Sigmoid colon (tissue), 7 donors: Measurements from ENCODE around the gene ADGRV1. TPM values are rescaled to one million over a fixed set of nuclear protein-coding genes. Genes with fewer than 3 reads are reported as not detected.

Experiments used
- DNase-seq: peaks from one replicate; pipeline ENCODE4 v3.0.0-alpha.2; 2019
- H3K27ac ChIP-seq, 4 donors: fragments of 200-600 bp; sonication (generic); one replicate each; pipeline ENCODE4 v1.5.1; 2016 to 2019; ENCODE audit warnings: mild to moderate bottlenecking in 1 of 4
- H3K27me3 ChIP-seq, 3 donors: fragments of 200-600 bp; sonication (generic); one replicate each; pipeline ENCODE4 v1.5.1; 2019; ENCODE audit warnings: mild to moderate bottlenecking in 1 of 3
- H3K36me3 ChIP-seq, 4 donors: fragments of 200-600 bp; sonication (generic); one replicate each; pipeline ENCODE4 v1.5.1; 2016 to 2019
- H3K4me1 ChIP-seq, 4 donors: fragments of 200-600 bp; sonication (generic); one replicate each; pipeline ENCODE4 v1.5.1; 2017 to 2019
- H3K4me3 ChIP-seq, 4 donors: fragments of 200-600 bp; sonication (generic); one replicate each; pipeline ENCODE4 v1.5.1; 2017 to 2019; ENCODE audit warnings: mild to moderate bottlenecking in 2 of 4, moderate library complexity in 1 of 4
- H3K9me3 ChIP-seq, 4 donors: fragments of 200-600 bp in 3 of 4; sonication (generic) in 3 of 4; one replicate each; pipeline versions ENCODE4 v1.5.1 to v1.6.1; 2013 to 2019
- CTCF ChIP-seq, 4 experiments: fragments of 450-650 bp in 3 of 4; fragments of 200-600 bp in 1 of 4; IDR thresholded peaks; one replicate each; pipeline ENCODE4 v1.5.1; 2016 to 2019; ENCODE audit warnings: antibody characterized with exemption in 4 of 4, mild to moderate bottlenecking in 3 of 4, moderate library complexity in 2 of 4
- EP300 ChIP-seq, 4 donors: sonication (generic); formaldehyde crosslinking; IDR thresholded peaks; one replicate each; pipeline ENCODE4 v1.6.1; 2017; ENCODE audit warnings: antibody characterized with exemption in 4 of 4
- POLR2A ChIP-seq, 2 donors: fragments of 450-650 bp; IDR thresholded peaks; one replicate each; pipeline ENCODE4 v1.6.1; 2016; ENCODE audit warnings: antibody characterized with exemption in 2 of 2, mild to moderate bottlenecking in 2 of 2, moderate library complexity in 2 of 2
- POLR2AphosphoS5 ChIP-seq, 4 donors: sonication (generic); formaldehyde crosslinking; IDR thresholded peaks; one replicate each; pipeline ENCODE4 v1.6.1; 2017; ENCODE audit warnings: antibody characterized with exemption in 4 of 4
- WGBS, 2 donors: extraction: QIAGEN DNeasy Blood & Tissue Kit; methylation state at CpG; one replicate each; pipeline ENCODE4 v1.1.7; 2013; 5-methylcytosine and 5-hydroxymethylcytosine counted together
- intact Hi-C: fragments of 100-400 bp; cut with DNase I; formaldehyde crosslinking; loops from one replicate; pipeline ENCODE4 v1.15.1; 2023
- polyA plus RNA-seq, 3 donors: library from polyadenylated mRNA; stranded (reverse); fragments of 200-250 nt; gene quantifications; one replicate each; pipeline ENCODE4 v1.2.3, GENCODE V29; 2013
- total RNA-seq, 4 donors: library from RNA; depleted of rRNA; stranded (reverse); fragments of >200 nt; gene quantifications; one replicate each; pipeline ENCODE4 v1.1.0, GENCODE V29; 2016
- donor health status: healthy with polysubstance abuse.
- donor health status: Bipolar disorder and iron deficiency.
- donor health status: healthy.

The ADGRV1 gene
- total and polyA plus RNA-seq, 7 donors: 0.54 to 2.1 (median 0.74) TPM; not detected in 1

- no peaks in the 10 kb centered on the region for H3K36me3 ChIP-seq
- intact Hi-C loops: loop anchor here (5.0 kb wide), 3 partner anchors 179 to 236 kb away; no protein-coding TSS in a partner anchor
- H3K27ac ChIP-seq: peak overlapping the region in 3 of 4 donors; percentile 11 to 50 (median 40)
- peaks cover 0 to 19% (median 6%) of the 10 kb centered on the region in 4 donors for H3K4me1 ChIP-seq
- H3K27me3 ChIP-seq: no peaks in the 10 kb centered on the region
- no peak for DNase-seq
- TF ChIP-seq EP300 (IDR thresholded peaks at IDR 0.05): no peak
- TF ChIP-seq POLR2AphosphoS5 (IDR thresholded peaks at IDR 0.05): no peak
- no peak for TF ChIP-seq CTCF (IDR thresholded peaks at IDR 0.05)
- no peak for TF ChIP-seq POLR2A (IDR thresholded peaks at IDR 0.05)
- 52 to 82% methylated on average over 6 of the region's 6 CpGs for WGBS, 2 donors
- no peak overlapping the region for H3K4me3 ChIP-seq
- no peaks in the 10 kb centered on the region for H3K9me3 ChIP-seq
Observed at GRCh38 chr5:91103353-91104061, 544.9 kb downstream of the ADGRV1 start.

- Histone ChIP-seq H3K27ac (peak overlapping the region in 2 of 4 donors; percentile 40 to 50), H3K36me3 (no peaks in the 10 kb centered on the region), H3K4me1 (peaks cover 0 to 13% (median 3%) of the 10 kb centered on the region in 4 donors), H3K9me3 (no peaks in the 10 kb centered on the region), H3K4me3 (no peak overlapping the region), H3K27me3 (no peaks in the 10 kb centered on the region)
- WGBS, 2 donors: 22 to 70% methylated on average over 1 of the region's 1 CpG
- no peak for DNase-seq
- intact Hi-C loops: loop anchor here (5.0 kb wide), 3 partner anchors 178 to 237 kb away; no protein-coding TSS in a partner anchor
- TF ChIP-seq POLR2A (IDR thresholded peaks at IDR 0.05): no peak
Observed at GRCh38 chr5:91104062-91104448, 545.5 kb downstream of the ADGRV1 start.

GRCh38 chr5:91106842-91107511 lies 548.4 kb downstream of the ADGRV1 start:
- WGBS, 2 donors: 91% methylated on average over 8 of the region's 8 CpGs
- no peak for DNase-seq
- Histone ChIP-seq H3K36me3 (no peaks in the 10 kb centered on the region), H3K9me3 (no peaks in the 10 kb centered on the region), H3K4me1 (peaks cover 0 to 24% (median 23%) of the 10 kb centered on the region in 4 donors), H3K4me3 (no peak overlapping the region), H3K27me3 (no peaks in the 10 kb centered on the region), H3K27ac (no peak overlapping the region)
- intact Hi-C loops: no loop called here
- no peak for TF ChIP-seq CTCF (IDR thresholded peaks at IDR 0.05)
- no peak for TF ChIP-seq POLR2AphosphoS5 (IDR thresholded peaks at IDR 0.05)
- TF ChIP-seq POLR2A (IDR thresholded peaks at IDR 0.05): no peak

- H3K36me3 ChIP-seq: no peaks in the 10 kb centered on the region
- no peaks in the 10 kb centered on the region for H3K27me3 ChIP-seq
- 85 to 87% methylated on average over 1 of the region's 1 CpG for WGBS, 2 donors
- DNase-seq: no peak
- TF ChIP-seq EP300 (IDR thresholded peaks at IDR 0.05) (no peak), CTCF (IDR thresholded peaks at IDR 0.05) (no peak), POLR2AphosphoS5 (IDR thresholded peaks at IDR 0.05) (no peak)
- peak overlapping the region; percentile 9 to 81 (median 58) for H3K27ac ChIP-seq
- no peak overlapping the region for H3K4me3 ChIP-seq
- no peaks in the 10 kb centered on the region for H3K9me3 ChIP-seq
- intact Hi-C loops: no loop called here
- H3K4me1 ChIP-seq: peaks cover 0 to 35% (median 32%) of the 10 kb centered on the region in 4 donors
Observed at GRCh38 chr5:91109634-91110033, 551.0 kb downstream of the ADGRV1 start.

GRCh38 chr5:91110686-91111085 lies 552.1 kb downstream of the ADGRV1 start:
- Histone ChIP-seq H3K27me3 (no peaks in the 10 kb centered on the region), H3K36me3 (no peaks in the 10 kb centered on the region), H3K27ac (peak overlapping the region; percentile 45 to 81 (median 73)), H3K9me3 (no peaks in the 10 kb centered on the region), H3K4me1 (peaks cover 0 to 46% (median 38%) of the 10 kb centered on the region in 4 donors), H3K4me3 (no peak overlapping the region)
- DNase-seq: peak; percentile 71
- WGBS, 2 donors: 38 to 55% methylated on average over 5 of the region's 5 CpGs
- TF ChIP-seq CTCF (IDR thresholded peaks at IDR 0.05) (no peak), EP300 (IDR thresholded peaks at IDR 0.05) (no peak), POLR2A (IDR thresholded peaks at IDR 0.05) (no peak), POLR2AphosphoS5 (IDR thresholded peaks at IDR 0.05) (peak; percentile 39 to 68 (median 48))
- intact Hi-C loops: no loop called here
